Mucosa of descending colon (tissue), 3 donors: ENCODE measurements around the gene KIF3C. TPM values are rescaled to one million over a fixed set of nuclear protein-coding genes. Genes with fewer than 3 reads are reported as not detected.

Experiments used
- ATAC-seq: fragments of 200-7000 bp; cut with Tn5 transposase; one replicate; pipeline ENCODE4 v1.9.1; 2020; ENCODE audit warnings: mild to moderate bottlenecking, moderate library complexity
- DNase-seq, 3 donors: peaks; one replicate each; pipeline ENCODE4 v3.0.0-alpha.2; 2020
- H3K36me3 ChIP-seq: fragments of 200-600 bp; one replicate; pipeline ENCODE4 v1.8.0; 2021; ENCODE audit warnings: low read depth, mild to moderate bottlenecking
- H3K4me1 ChIP-seq: fragments of 200-600 bp; one replicate; pipeline ENCODE4 v1.8.0; 2021; ENCODE audit warnings: low read depth, mild to moderate bottlenecking
- H3K4me3 ChIP-seq: fragments of 200-600 bp; one replicate; pipeline ENCODE4 v1.8.0; 2021; ENCODE audit warnings: mild to moderate bottlenecking
- H3K9me3 ChIP-seq: fragments of 200-600 bp; one replicate; pipeline ENCODE4 v1.8.0; 2021; ENCODE audit warnings: mild to moderate bottlenecking
- intact Hi-C, 2 donors: fragments of 100-400 bp; cut with DNase I in 1 of 2; cut with micrococcal nuclease in 1 of 2; formaldehyde crosslinking; loops; one replicate each; pipeline versions ENCODE4 v1.11.0 to v1.11.1; 2022; cut with DNase I, micrococcal nuclease
- total RNA-seq, 3 donors: library from RNA; stranded (reverse); fragmentation: NEBNext Ultra II Directional in 2 of 3; extraction: Animal tissue kit (Norgen Biotek cat#: 25700) in 2 of 3; gene quantifications; one replicate each; pipeline versions ENCODE4 v1.2.1 to v1.2.4, GENCODE V29; 2021 to 2023
- TF ChIP-seq, protein P1 (sequence below): fragments of 200-600 bp; IDR thresholded peaks from one replicate; pipeline ENCODE4 v1.8.0; 2022; ENCODE audit warnings: antibody characterized with exemption, mild to moderate bottlenecking
- donor health status: DM: no; HTN: no; CAD: no; lungs with moderate emphysema.
- donor health status: DM: no; HTN: no; CAD: no.
- donor health status: DM: no; HTN: yes; CAD: no.

Gene KIF3C
- total RNA-seq, 3 donors from 2014 or later: 1.7 to 14.9 (median 3.3) TPM

DNA sequence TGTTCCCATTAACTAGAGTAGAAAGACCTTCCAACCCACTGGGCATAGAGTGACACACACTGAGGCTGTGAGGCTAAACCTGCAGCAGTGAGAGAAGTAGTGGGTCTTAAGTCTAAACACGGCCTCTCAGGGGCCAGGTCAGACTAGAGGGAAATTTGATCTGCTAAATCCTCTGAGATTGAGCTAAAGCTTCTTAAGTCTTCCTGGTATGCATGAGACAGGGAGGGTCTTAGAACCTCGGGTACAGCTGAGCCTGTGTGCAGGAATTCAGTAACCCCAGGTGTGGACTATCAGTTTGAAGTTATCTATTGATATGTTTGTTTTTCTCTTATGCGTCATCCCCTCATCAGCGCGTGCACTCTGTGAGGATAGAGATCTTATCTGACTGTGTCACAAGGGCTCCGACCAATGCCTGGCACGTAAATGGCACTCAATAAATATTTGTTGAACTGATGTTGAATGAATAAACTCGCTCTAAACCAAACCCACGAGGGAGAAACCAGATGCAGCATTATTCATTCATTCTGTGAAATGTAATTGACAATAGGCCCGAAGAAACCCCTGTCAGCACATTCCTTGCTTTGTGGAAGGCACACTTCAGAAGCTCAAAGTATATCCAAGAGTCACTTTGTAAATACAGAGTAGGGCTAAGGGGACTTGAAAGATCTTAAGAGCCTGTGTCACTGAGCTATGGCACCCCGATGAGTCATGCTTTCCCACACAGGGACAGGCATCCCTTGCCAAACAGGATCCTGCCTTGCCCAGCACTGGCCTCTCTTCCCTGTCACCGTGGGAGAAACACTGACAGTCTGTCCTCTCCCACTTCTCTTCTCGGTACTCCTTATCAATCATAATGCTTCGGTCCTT, 29.9 kb upstream of the KIF3C start:
- intact Hi-C loops: no loop called here
- Histone ChIP-seq H3K36me3 (no peaks in the 10 kb centered on the region), H3K4me3 (no peak overlapping the region), H3K9me3 (no peaks in the 10 kb centered on the region), H3K4me1 (peaks cover 20% of the 10 kb centered on the region)
- ATAC-seq (peak; percentile 74), DNase-seq (peak in 2 of 3 donors; percentile 52 to 67)
- TF ChIP-seq, protein P1, sequence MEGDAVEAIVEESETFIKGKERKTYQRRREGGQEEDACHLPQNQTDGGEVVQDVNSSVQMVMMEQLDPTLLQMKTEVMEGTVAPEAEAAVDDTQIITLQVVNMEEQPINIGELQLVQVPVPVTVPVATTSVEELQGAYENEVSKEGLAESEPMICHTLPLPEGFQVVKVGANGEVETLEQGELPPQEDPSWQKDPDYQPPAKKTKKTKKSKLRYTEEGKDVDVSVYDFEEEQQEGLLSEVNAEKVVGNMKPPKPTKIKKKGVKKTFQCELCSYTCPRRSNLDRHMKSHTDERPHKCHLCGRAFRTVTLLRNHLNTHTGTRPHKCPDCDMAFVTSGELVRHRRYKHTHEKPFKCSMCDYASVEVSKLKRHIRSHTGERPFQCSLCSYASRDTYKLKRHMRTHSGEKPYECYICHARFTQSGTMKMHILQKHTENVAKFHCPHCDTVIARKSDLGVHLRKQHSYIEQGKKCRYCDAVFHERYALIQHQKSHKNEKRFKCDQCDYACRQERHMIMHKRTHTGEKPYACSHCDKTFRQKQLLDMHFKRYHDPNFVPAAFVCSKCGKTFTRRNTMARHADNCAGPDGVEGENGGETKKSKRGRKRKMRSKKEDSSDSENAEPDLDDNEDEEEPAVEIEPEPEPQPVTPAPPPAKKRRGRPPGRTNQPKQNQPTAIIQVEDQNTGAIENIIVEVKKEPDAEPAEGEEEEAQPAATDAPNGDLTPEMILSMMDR: no peak

GRCh38 chr2:26011609-26011989, 29.3 kb upstream of the KIF3C start:
- ATAC-seq (peak; percentile 17), DNase-seq (no peak)
- H3K9me3 ChIP-seq: no peaks in the 10 kb centered on the region

DNA sequence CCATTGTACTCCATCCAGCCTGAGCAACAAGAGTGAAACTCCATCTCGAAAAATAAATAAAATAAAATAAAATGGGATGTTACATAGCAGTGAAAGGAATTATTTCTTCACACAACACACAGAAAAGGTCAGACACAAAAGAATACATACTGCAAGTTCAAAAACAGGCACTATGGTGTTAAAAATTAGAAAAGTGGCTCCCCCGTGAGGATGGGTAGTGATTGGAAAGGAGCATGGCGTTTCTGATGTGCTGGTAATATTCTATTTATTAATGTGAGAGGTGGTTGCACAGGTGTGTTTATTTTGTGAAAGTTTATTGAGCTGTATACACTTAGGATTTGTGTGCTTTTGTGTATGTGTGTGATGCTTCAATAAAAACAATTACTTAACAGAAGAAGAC, 28.6 kb upstream of the KIF3C start:
- TF ChIP-seq, protein P1: no peak
- intact Hi-C loops: no loop called here
- H3K4me1 ChIP-seq: peaks cover 20% of the 10 kb centered on the region
- no peak for DNase-seq
- no peak overlapping the region for H3K4me3 ChIP-seq
- no peaks in the 10 kb centered on the region for H3K36me3 ChIP-seq
- no peak for ATAC-seq
- no peaks in the 10 kb centered on the region for H3K9me3 ChIP-seq

More at GRCh38 chr2:26011609-26011989, 29.3 kb upstream of the KIF3C start:
- Histone ChIP-seq H3K4me1 (peaks cover 20% of the 10 kb centered on the region), H3K4me3 (no peak overlapping the region), H3K36me3 (no peaks in the 10 kb centered on the region)
- intact Hi-C loops: no loop called here
- TF ChIP-seq, protein P1: no peak

DNA sequence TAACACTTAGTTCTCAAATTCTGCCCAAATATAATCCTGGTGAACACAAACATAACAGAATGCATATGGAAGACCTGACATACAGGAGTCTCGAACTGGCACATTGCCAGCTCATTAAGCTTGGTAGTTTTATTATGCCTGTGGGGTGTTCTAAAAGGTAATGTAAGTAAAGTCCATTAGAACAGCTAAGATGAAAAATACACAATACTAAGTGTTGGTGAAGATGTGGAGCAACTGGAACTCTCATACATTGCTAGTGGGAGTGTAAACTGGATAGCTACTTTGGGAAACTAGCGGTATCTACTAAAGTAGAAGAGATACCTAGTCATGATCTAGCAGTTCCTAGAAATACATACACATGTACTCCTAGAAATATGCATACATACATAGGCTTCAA, 27.3 kb upstream of the KIF3C start:
- H3K4me3 ChIP-seq: no peak overlapping the region
- H3K4me1 ChIP-seq: peaks cover 20% of the 10 kb centered on the region
- TF ChIP-seq, protein P1: no peak
- DNase-seq (no peak), ATAC-seq (no peak)
- no peaks in the 10 kb centered on the region for H3K9me3 ChIP-seq
- intact Hi-C loops: no loop called here
- H3K36me3 ChIP-seq: no peaks in the 10 kb centered on the region

- intact Hi-C loops: no loop called here
- Histone ChIP-seq H3K9me3 (no peaks in the 10 kb centered on the region), H3K36me3 (no peaks in the 10 kb centered on the region), H3K4me3 (no peak overlapping the region), H3K4me1 (peaks cover 20% of the 10 kb centered on the region)
- peak; percentile 86 for ATAC-seq
- peak; percentile 59 to 65 (median 64) for DNase-seq
- TF ChIP-seq, protein P1: no peak
Measured at GRCh38 chr2:26008851-26009566, 26.7 kb upstream of the KIF3C start.
